GM12878 (cell line): Measurements from ENCODE around the gene SEMA5B. TPM values are rescaled to one million over a fixed set of nuclear protein-coding genes. Genes with fewer than 3 reads are reported as not detected.
A peak's percentile ranks its signal among the peaks of the same experiment; 100 is the strongest.

Source experiments
- ATAC-seq: fragments of 200-7000 bp; cut with Tn5 transposase; 3 replicates; pipeline ENCODE4 v1.9.1; 2020; ENCODE audit warnings: mild to moderate bottlenecking, moderate library complexity
- BruUV-seq: library from RNA; stranded (reverse); fragments of 400-500 nt; replicated peaks from 2 replicates; lab custom pipeline; 2021; lab: Mats Ljungman, UMichigan
- CTCF ChIA-PET: fragments of 300-600 bp; sonication (Branson Sonifier 250); formaldehyde crosslinking; extraction: SDS; loops from one replicate; lab custom pipeline; 2021; ENCODE audit warnings: inconsistent platforms; lab: Yijun Ruan, JAX
- POLR2A ChIA-PET: fragments of 350-600 bp; formaldehyde crosslinking; extraction: SDS; loops from one replicate; lab custom pipeline; 2021; ENCODE audit warnings: inconsistent platforms; lab: Charles Lee
- RAD21 ChIA-PET: fragments of 300-600 bp; sonication (Branson Sonifier 250); formaldehyde crosslinking; loops from one replicate; lab custom pipeline; 2023; ENCODE audit warnings: antibody characterized with exemption; ENCODE audit not compliant: unreplicated experiment; lab: Charles Lee
- SMC1A ChIA-PET: fragments of 300-600 bp; sonication (Branson Sonifier 250); formaldehyde crosslinking; loops from one replicate; lab custom pipeline; 2023; ENCODE audit not compliant: unreplicated experiment, uncharacterized antibody; lab: Charles Lee
- DNase-seq: peaks from one replicate; pipeline ENCODE4 v3.0.0-alpha.2; 2011; ENCODE audit warnings: low read depth, low spot score
- FAIRE-seq: peaks from 3 replicates; lab custom pipeline; 2011; peaks lifted over from hg19 to GRCh38; lab: Jason Lieb, UNC
- H2AFZ ChIP-seq: 2 replicates; pipeline ENCODE4 v1.6.0; 2011; ENCODE audit warnings: low read depth, low read length, control low read depth; ENCODE audit not compliant: control insufficient read depth
- H3K27ac ChIP-seq: 2 replicates; pipeline ENCODE4 v1.5.1; 2011; ENCODE audit warnings: control low read depth; ENCODE audit not compliant: control insufficient read depth, insufficient read depth
- H3K27me3 ChIP-seq, 2 experiments: replicated peaks in 1 of 2; 2 replicates each; pipeline versions ENCODE4 v1.6.0 to v1.6.1; 2011; ENCODE audit warnings: low read length in 1 of 2; ENCODE audit not compliant: control insufficient read depth in 2 of 2, insufficient read depth in 2 of 2
- H3K36me3 ChIP-seq, 2 experiments: 2 replicates each; pipeline ENCODE4 v1.5.1; 2011; ENCODE audit warnings: low read length in 1 of 2; ENCODE audit not compliant: control insufficient read depth in 2 of 2, insufficient read depth in 2 of 2
- H3K4me1 ChIP-seq: 2 replicates; pipeline ENCODE4 v1.6.1; 2011; ENCODE audit warnings: mild to moderate bottlenecking, low read length, moderate library complexity, mixed read lengths; ENCODE audit not compliant: control insufficient read depth, insufficient read depth
- H3K4me2 ChIP-seq: 2 replicates; pipeline ENCODE4 v1.6.0; 2011; ENCODE audit warnings: control low read depth; ENCODE audit not compliant: control insufficient read depth, insufficient read depth
- H3K4me3 ChIP-seq: fragments of 200-600 bp; sonication (generic); 2 replicates; pipeline ENCODE4 v1.5.1; 2016
- H3K79me2 ChIP-seq: 2 replicates; pipeline ENCODE4 v1.6.0; 2011; ENCODE audit warnings: low read length; ENCODE audit not compliant: control insufficient read depth, insufficient read depth
- H3K9ac ChIP-seq: 2 replicates; pipeline ENCODE4 v1.8.0; 2011; ENCODE audit warnings: low read length, control low read depth, mixed read lengths; ENCODE audit not compliant: control insufficient read depth, insufficient read depth
- H3K9me3 ChIP-seq: replicated peaks from 3 replicates; pipeline ENCODE4 v1.5.1; 2011; ENCODE audit warnings: mild to moderate bottlenecking, low read length; ENCODE audit not compliant: control insufficient read depth, insufficient read depth
- H4K20me1 ChIP-seq: 2 replicates; pipeline ENCODE4 v1.6.0; 2011; ENCODE audit not compliant: control insufficient read depth, insufficient read depth
- BHLHE40 ChIP-seq, 2 experiments: fragments of 450-650 bp in 1 of 2; IDR thresholded peaks; 2 replicates each; pipeline ENCODE4 v1.6.1; 2011 to 2017; ENCODE audit warnings: low read depth in 2 of 2, borderline replicate concordance in 1 of 2, improper control_type of control experiment in 1 of 2, low read length in 1 of 2, mild to moderate bottlenecking in 1 of 2
- CHD2 ChIP-seq: IDR thresholded peaks from 2 replicates; pipeline ENCODE4 v1.6.1; 2011; ENCODE audit warnings: low read depth, low read length, improper control_type of control experiment, borderline replicate concordance
- HSF1 ChIP-seq: fragments of 150-350 bp; IDR thresholded peaks from 2 replicates; pipeline ENCODE4 v1.6.1; 2014; ENCODE audit warnings: mild to moderate bottlenecking, low read depth, low read length
- MEF2A ChIP-seq: IDR thresholded peaks from 2 replicates; pipeline ENCODE4 v1.6.1; 2011; ENCODE audit warnings: low read depth, mild to moderate bottlenecking, low read length, moderate library complexity; ENCODE audit not compliant: insufficient read depth
- PKNOX1 ChIP-seq: fragments of 450-650 bp; IDR thresholded peaks from 2 replicates; pipeline ENCODE4 v1.6.1; 2016; ENCODE audit warnings: mild to moderate bottlenecking
- POU2F2 ChIP-seq: IDR thresholded peaks from 3 replicates; pipeline ENCODE4 v1.6.1; 2011; ENCODE audit warnings: low read depth, mild to moderate bottlenecking, low read length, borderline replicate concordance
- RUNX3 ChIP-seq: IDR thresholded peaks from 2 replicates; pipeline ENCODE4 v1.6.1; 2012; ENCODE audit warnings: low read length, inconsistent platforms
- SMARCA5 ChIP-seq: fragments of 450-650 bp; IDR thresholded peaks from 2 replicates; pipeline ENCODE4 v1.6.1; 2017; ENCODE audit warnings: mild to moderate bottlenecking
- SPI1 ChIP-seq: IDR thresholded peaks from 2 replicates; pipeline ENCODE4 v1.6.1; 2011; ENCODE audit warnings: low read depth, mild to moderate bottlenecking, low read length, moderate library complexity, borderline replicate concordance; ENCODE audit not compliant: insufficient read depth
- WGBS: methylation state at CpG from one replicate; pipeline ENCODE4 v1.1.6; 2016; ENCODE audit warnings: low lambda C conversion rate; ENCODE audit not compliant: insufficient replicate concordance, insufficient coverage; ENCODE audit errors: missing lambda C conversion rate; 5-methylcytosine and 5-hydroxymethylcytosine counted together
- in situ Hi-C: fragments of 300-500 bp; cut with MboI; formaldehyde crosslinking; loops from 9 replicates; pipeline ENCODE4 v1.14.3; 2018; ENCODE audit warnings: mixed read lengths
- intact Hi-C: fragments of 100-400 bp; cut with micrococcal nuclease; formaldehyde crosslinking; loops from one replicate; pipeline ENCODE4 v1.14.2; 2022; ENCODE audit not compliant: unreplicated experiment
- polyA plus RNA-seq, 11 experiments: library from polyadenylated mRNA; depleted of rRNA in 4 of 11; unstranded in 6 of 11; stranded (reverse) in 5 of 11; fragments of >200 nt; fragmentation: Nextera tagmentation in 4 of 11; fragmentation: Illumina TruSeq in 1 of 11; extraction: Ambion mirVana in 4 of 11; extraction: Trizol in 1 of 11; gene quantifications; 1 replicate in 1 of 11; 2 replicates in 10 of 11; pipeline versions ENCODE4 v1.2.1 to v1.2.3, GENCODE V29; 2011 to 2016; ENCODE audit warnings: inconsistent platforms in 2 of 11, missing spikeins in 2 of 11, low read depth in 1 of 11
- total RNA-seq, 4 experiments: library from RNA; depleted of rRNA in 3 of 4; stranded (reverse); fragments of >200 nt in 3 of 4; fragmentation: Illumina TruSeq in 1 of 4; extraction: Trizol in 1 of 4; gene quantifications; 2 replicates each; pipeline versions ENCODE4 v1.2.1 to v1.2.3, GENCODE V29; 2013 to 2021

SEMA5B gene
- total and polyA plus RNA-seq, 10 of the 15 experiments (the other 5 are each of a cell fraction or from before 2014, with no cell fraction given) = 0.05 TPM; not detected in 9

- Histone ChIP-seq H3K4me1 (peaks cover 15% of the 10 kb centered on the region; the same call in 1 of the 2 replicates), H3K36me3 (no peaks in the 10 kb centered on the region), H2AFZ (peak overlapping the region; percentile 13), H3K79me2 (no peaks in the 10 kb centered on the region), H3K4me2 (no peak overlapping the region), H3K27ac (no peak overlapping the region), H3K9me3 (no peaks in the 10 kb centered on the region), H3K9ac (no peak overlapping the region), H3K4me3 (no peak overlapping the region), H4K20me1 (no peaks in the 10 kb centered on the region), H3K27me3 (no peaks in the 10 kb centered on the region)
- ChIA-PET POLR2A (no interaction called here), SMC1A (interaction anchor here (1.2 to 1.3 kb wide), 2 partner anchors 10 to 11 kb away, joined by 3 to 4 read pairs; no protein-coding TSS in a partner anchor), RAD21 (no interaction called here), CTCF (interaction anchor here (1.5 kb wide), 1 partner anchor 138 kb away, joined by 4 read pairs; no protein-coding TSS in a partner anchor)
- DNase-seq = no peak
- in situ Hi-C loops (no loop called here), intact Hi-C loops (no loop called here)
- FAIRE-seq = peak; percentile 59
- TF ChIP-seq POU2F2 (no peak), SPI1 (peak; percentile 34; the same call in 1 of the 2 replicates), CHD2 (no peak), MEF2A (no peak), BHLHE40 (IDR thresholded peaks at IDR 0.05; ENCODE audit: borderline replicate concordance in 1 of 2, low read depth in 2 of 2, low read length in 1 of 2) (peak in 1 of 2 experiments; percentile 19; a peak in 1 of 4 replicates), PKNOX1 (no peak), SMARCA5 (no peak), HSF1 (no peak), RUNX3 (peak; percentile 74)
- WGBS = 66% methylated on average over 8 of the region's 8 CpGs
- ATAC-seq = peak; percentile 87
- BruUV-seq = no TSS peak
Measured at GRCh38 chr3:122893282-122893681, 134.3 kb downstream of the SEMA5B start.
